ENCODE data around the gene GPC5. TPM values are rescaled to one million over a fixed set of nuclear protein-coding genes. Genes with fewer than 3 reads are reported as not detected.

GPC5 gene
- total RNA-seq, 8 experiments from 2014 or later: 0.10 to 4.1 (median 2.3) TPM; not detected in 2

GRCh38 chr13:92150606-92151005 is 752.2 kb downstream of the GPC5 start:
- 0 to 100% (median 64%) methylated on average over 1 of the region's 1 CpG; no CpG with 5 or more reads in 2 of the 10 experiments for WGBS, 10 experiments
- H3K4me3 ChIP-seq: no peak overlapping the region
- no peak for ATAC-seq (replicated peaks in 6 of 8)
- no peak overlapping the region for H3K27ac ChIP-seq
- in situ Hi-C loops (cut with MboI; ENCODE audit: low pct_unique_long_range_greater_than_20kb in 2 of 9, low sequenced_read_pairs in 9 of 9, unreplicated experiment in 9 of 9): no loop called here
- no peaks in the 10 kb centered on the region for H3K4me1 ChIP-seq (replicated peaks in 1 of 2)

DNA sequence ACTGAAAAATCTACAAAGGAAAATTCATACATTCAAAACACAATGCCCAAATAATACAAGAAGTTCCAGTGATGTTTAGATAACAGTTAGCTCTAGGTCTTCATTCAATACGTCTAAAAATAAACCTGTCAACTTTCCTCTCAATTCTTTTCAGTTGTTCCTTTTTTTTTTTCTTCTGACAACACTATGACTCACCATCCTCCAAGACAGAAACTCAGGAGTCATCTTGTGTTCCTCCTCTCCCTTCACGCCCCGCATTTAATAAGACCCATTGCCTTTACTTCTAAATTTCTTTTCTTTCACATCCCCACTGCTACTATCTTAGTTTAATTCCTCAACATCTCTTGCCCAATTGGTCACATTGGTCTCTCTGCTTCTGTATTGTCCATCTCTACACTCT is 759.9 kb downstream of the GPC5 start:
- in situ Hi-C loops (cut with MboI; ENCODE audit: low pct_unique_long_range_greater_than_20kb in 2 of 9, low sequenced_read_pairs in 9 of 9, unreplicated experiment in 9 of 9): no loop called here
- WGBS, 10 experiments: 7 to 87% (median 53%) methylated on average over 2 to 3 of the region's 3 CpGs; no CpG with 5 or more reads in 1 of the 10 experiments
- H3K4me3 ChIP-seq: no peak overlapping the region
- peak in 5 of 8 experiments; percentile 14 to 47 (median 39) for ATAC-seq (replicated peaks in 6 of 8)
- peaks cover 0 to 3% of the 10 kb centered on the region in 2 donors for H3K4me1 ChIP-seq (replicated peaks in 1 of 2)
- no peak overlapping the region for H3K27ac ChIP-seq

DNA sequence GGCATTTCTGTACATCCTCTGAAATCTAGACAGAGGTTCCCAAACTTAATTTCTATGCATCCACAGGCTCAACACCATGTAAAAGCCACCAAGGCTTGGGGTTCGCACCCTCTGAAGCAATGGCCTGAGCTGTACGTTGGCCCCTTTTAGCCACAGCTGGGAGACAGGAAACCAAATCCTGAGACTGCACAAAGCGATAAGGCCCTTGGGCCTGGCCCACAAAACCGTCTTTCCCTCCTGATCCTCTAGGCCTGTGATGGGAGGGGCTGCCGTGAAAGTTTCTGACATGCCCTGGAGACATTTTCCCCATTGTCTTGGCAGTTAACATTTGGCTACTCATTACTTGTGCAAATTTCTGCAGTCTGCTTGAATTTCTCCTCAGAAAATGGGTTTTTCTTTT is 766.4 kb downstream of the GPC5 start:
- no peak overlapping the region for H3K27ac ChIP-seq
- peak in 1 of 8 experiments; percentile 33 for ATAC-seq (replicated peaks in 6 of 8)
- in situ Hi-C loops (cut with MboI; ENCODE audit: low pct_unique_long_range_greater_than_20kb in 2 of 9, low sequenced_read_pairs in 9 of 9, unreplicated experiment in 9 of 9): no loop called here
- H3K4me3 ChIP-seq: no peak overlapping the region
- WGBS, 10 experiments: 0 to 100% (median 48%) methylated on average over 1 to 3 of the region's 5 CpGs; no CpG with 5 or more reads in 6 of the 10 experiments
- no peaks in the 10 kb centered on the region for H3K4me1 ChIP-seq (replicated peaks in 1 of 2)

- Histone ChIP-seq H3K27ac (no peak overlapping the region), H3K4me3 (no peak overlapping the region), H3K4me1 (replicated peaks in 1 of 2) (no peaks in the 10 kb centered on the region)
- WGBS, 10 experiments: 0 to 100% (median 73%) methylated on average over 1 of the region's 1 CpG; no CpG with 5 or more reads in 1 of the 10 experiments
- no peak for ATAC-seq (replicated peaks in 6 of 8)
- in situ Hi-C loops (cut with MboI; ENCODE audit: low pct_unique_long_range_greater_than_20kb in 2 of 9, low sequenced_read_pairs in 9 of 9, unreplicated experiment in 9 of 9): no loop called here
Observed at GRCh38 chr13:92172191-92172590, 773.8 kb downstream of the GPC5 start.

- ATAC-seq (replicated peaks in 6 of 8): no peak
- no peak overlapping the region for H3K27ac ChIP-seq
- no peak overlapping the region for H3K4me3 ChIP-seq
- no peaks in the 10 kb centered on the region for H3K4me1 ChIP-seq (replicated peaks in 1 of 2)
- in situ Hi-C loops (cut with MboI; ENCODE audit: low pct_unique_long_range_greater_than_20kb in 2 of 9, low sequenced_read_pairs in 9 of 9, unreplicated experiment in 9 of 9): no loop called here
- WGBS, 10 experiments: 46 to 100% (median 85%) methylated on average over 2 of the region's 2 CpGs; no CpG with 5 or more reads in 3 of the 10 experiments
Observed at GRCh38 chr13:92173254-92173653, 774.8 kb downstream of the GPC5 start.

- 0 to 49% (median 10%) methylated on average over 2 to 4 of the region's 4 CpGs; no CpG with 5 or more reads in 1 of the 10 experiments for WGBS, 10 experiments
- peak in 4 of 8 experiments; percentile 43 to 86 (median 52) for ATAC-seq (replicated peaks in 6 of 8)
- in situ Hi-C loops (cut with MboI; ENCODE audit: low pct_unique_long_range_greater_than_20kb in 2 of 9, low sequenced_read_pairs in 9 of 9, unreplicated experiment in 9 of 9): no loop called here
- H3K4me3 ChIP-seq: no peak overlapping the region
- no peak overlapping the region for H3K27ac ChIP-seq
- H3K4me1 ChIP-seq (replicated peaks in 1 of 2): no peaks in the 10 kb centered on the region
Observed at GRCh38 chr13:92175330-92175729, 776.9 kb downstream of the GPC5 start.

DNA sequence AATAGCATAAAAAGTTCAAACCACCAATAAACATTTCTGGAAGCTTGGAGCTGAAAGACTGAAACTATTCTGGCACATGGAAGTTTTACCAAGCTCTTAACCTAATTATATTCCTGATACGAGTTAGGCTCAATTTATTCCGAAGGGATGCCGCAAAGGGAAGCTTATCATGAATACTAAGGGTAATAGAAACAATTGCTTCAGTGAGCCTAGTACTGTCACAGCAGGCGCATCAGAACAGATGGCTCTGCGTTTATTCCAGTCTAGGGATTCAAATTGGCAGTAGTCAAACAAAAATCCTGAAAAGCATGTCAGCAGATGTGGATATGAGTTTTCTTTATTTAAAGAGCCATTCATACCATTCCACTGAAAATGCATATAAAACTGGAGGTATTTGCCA is 779.5 kb downstream of the GPC5 start:
- no peaks in the 10 kb centered on the region for H3K4me1 ChIP-seq (replicated peaks in 1 of 2)
- in situ Hi-C loops (cut with MboI; ENCODE audit: low pct_unique_long_range_greater_than_20kb in 2 of 9, low sequenced_read_pairs in 9 of 9, unreplicated experiment in 9 of 9): no loop called here
- WGBS, 10 experiments: 6 to 90% (median 74%) methylated on average over 2 to 5 of the region's 5 CpGs; no CpG with 5 or more reads in 3 of the 10 experiments
- no peak overlapping the region for H3K27ac ChIP-seq
- H3K4me3 ChIP-seq: no peak overlapping the region
- no peak for ATAC-seq (replicated peaks in 6 of 8)

- Histone ChIP-seq H3K27ac (no peak overlapping the region), H3K4me1 (replicated peaks in 1 of 2) (no peaks in the 10 kb centered on the region), H3K4me3 (no peak overlapping the region)
- in situ Hi-C loops (cut with MboI; ENCODE audit: low pct_unique_long_range_greater_than_20kb in 2 of 9, low sequenced_read_pairs in 9 of 9, unreplicated experiment in 9 of 9): no loop called here
- 11 to 100% (median 88%) methylated on average over 1 of the region's 1 CpG; no CpG with 5 or more reads in 1 of the 10 experiments for WGBS, 10 experiments
- ATAC-seq (replicated peaks in 6 of 8): peak in 1 of 8 experiments; percentile 71
Observed at GRCh38 chr13:92179223-92179622, 780.8 kb downstream of the GPC5 start.

GRCh38 chr13:92187378-92187989 is 789.1 kb downstream of the GPC5 start:
- H3K27ac ChIP-seq: no peak overlapping the region
- ATAC-seq (replicated peaks in 6 of 8): peak in 5 of 8 experiments; percentile 41 to 73 (median 50)
- no peaks in the 10 kb centered on the region for H3K4me1 ChIP-seq (replicated peaks in 1 of 2)
- in situ Hi-C loops (cut with MboI; ENCODE audit: low pct_unique_long_range_greater_than_20kb in 2 of 9, low sequenced_read_pairs in 9 of 9, unreplicated experiment in 9 of 9): no loop called here
- WGBS, 10 experiments: 0 to 50% (median 0%) methylated on average over 1 of the region's 1 CpG; no CpG with 5 or more reads in 3 of the 10 experiments
- H3K4me3 ChIP-seq: no peak overlapping the region

DNA sequence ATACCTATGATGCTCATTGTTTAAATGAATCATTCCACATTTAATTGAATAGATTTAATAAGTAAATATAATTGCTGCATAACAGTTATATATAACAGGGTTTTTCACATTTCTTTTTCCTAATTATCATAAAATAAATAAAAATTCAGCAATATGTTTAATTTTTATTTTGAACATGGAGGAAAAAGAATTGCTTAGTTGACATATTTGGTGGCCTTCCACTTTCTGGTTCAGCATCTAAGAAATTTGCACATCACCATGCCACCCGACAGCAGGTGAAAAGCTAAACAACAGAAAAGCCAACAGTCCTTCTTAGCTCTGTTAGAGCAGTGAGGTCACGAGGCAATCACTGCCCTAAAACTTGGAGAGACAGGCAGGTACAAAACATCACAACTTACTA is 790.2 kb downstream of the GPC5 start:
- no peak for ATAC-seq (replicated peaks in 6 of 8)
- WGBS, 10 experiments: 0 to 100% (median 100%) methylated on average over 1 to 2 of the region's 2 CpGs; no CpG with 5 or more reads in 1 of the 10 experiments
- in situ Hi-C loops (cut with MboI; ENCODE audit: low pct_unique_long_range_greater_than_20kb in 2 of 9, low sequenced_read_pairs in 9 of 9, unreplicated experiment in 9 of 9): no loop called here
- Histone ChIP-seq H3K4me3 (no peak overlapping the region), H3K4me1 (replicated peaks in 1 of 2) (no peaks in the 10 kb centered on the region), H3K27ac (no peak overlapping the region)

DNA sequence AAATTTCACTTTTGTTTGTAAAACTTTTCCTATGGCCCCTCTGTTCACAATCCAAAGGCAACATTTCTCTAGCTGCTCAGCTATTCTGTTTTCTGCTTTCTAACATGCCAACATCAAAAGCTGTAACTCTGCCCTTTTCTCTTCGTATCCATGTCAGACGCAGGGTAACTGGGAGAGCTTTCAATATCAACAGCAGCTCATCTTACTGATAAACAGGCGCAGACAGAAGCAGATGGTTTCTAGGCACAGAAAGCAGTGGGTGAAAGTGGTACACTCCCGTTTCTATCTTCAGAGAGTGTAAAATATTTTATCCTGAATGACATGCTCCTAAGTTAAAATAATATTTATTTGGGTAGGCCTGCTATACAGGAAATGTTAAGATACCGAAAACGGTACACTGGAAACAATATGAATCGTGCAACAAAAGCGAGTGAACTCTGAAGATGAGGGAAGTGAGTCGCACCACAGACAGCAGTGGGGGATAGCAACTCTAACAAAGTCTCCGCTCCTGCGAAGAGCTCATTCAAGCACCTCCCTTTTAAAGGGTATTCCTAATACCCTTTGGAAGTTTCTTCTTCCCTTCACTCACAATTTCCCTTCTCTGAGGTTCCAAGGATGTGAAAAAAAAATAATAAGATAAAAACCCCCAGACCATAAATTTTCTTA is 798.3 kb downstream of the GPC5 start:
- H3K4me3 ChIP-seq: no peak overlapping the region
- no peak overlapping the region for H3K27ac ChIP-seq
- in situ Hi-C loops (cut with MboI; ENCODE audit: low pct_unique_long_range_greater_than_20kb in 2 of 9, low sequenced_read_pairs in 9 of 9, unreplicated experiment in 9 of 9): no loop called here
- H3K4me1 ChIP-seq (replicated peaks in 1 of 2): no peaks in the 10 kb centered on the region
- WGBS, 10 experiments: 63 to 94% (median 73%) methylated on average over 3 to 11 of the region's 11 CpGs; no CpG with 5 or more reads in 2 of the 10 experiments
- ATAC-seq (replicated peaks in 6 of 8): peak in 1 of 8 experiments; percentile 89

DNA sequence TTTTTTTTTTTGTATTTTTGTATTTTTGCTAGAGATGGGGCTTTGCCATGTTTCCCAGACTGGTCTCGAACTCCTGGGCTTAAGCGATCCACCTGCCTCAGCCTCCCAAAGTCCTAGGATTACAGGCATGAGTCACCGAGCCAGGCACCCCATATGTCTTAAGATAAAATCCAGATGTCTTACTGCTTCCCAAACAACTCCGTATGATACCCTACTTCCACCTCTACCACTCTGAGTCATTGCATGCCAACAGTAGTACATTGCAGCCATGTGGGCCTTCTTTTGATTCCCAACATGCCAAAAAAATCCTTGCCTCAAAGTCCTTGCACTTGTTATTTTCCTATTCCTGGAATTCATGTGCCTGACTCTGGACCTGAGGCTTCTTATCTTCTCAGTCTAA is 799.2 kb downstream of the GPC5 start:
- in situ Hi-C loops (cut with MboI; ENCODE audit: low pct_unique_long_range_greater_than_20kb in 2 of 9, low sequenced_read_pairs in 9 of 9, unreplicated experiment in 9 of 9): no loop called here
- ATAC-seq (replicated peaks in 6 of 8): no peak
- WGBS, 10 experiments: 17 to 100% (median 88%) methylated on average over 1 to 4 of the region's 4 CpGs; no CpG with 5 or more reads in 2 of the 10 experiments

GRCh38 chr13:92218615-92219014 is 820.2 kb downstream of the GPC5 start:
- no peak overlapping the region for H3K4me3 ChIP-seq
- no peak overlapping the region for H3K27ac ChIP-seq
- in situ Hi-C loops (cut with MboI; ENCODE audit: low pct_unique_long_range_greater_than_20kb in 2 of 9, low sequenced_read_pairs in 9 of 9, unreplicated experiment in 9 of 9): no loop called here
- 5 to 100% (median 44%) methylated on average over 1 to 4 of the region's 4 CpGs for WGBS, 10 experiments
- no peak for ATAC-seq (replicated peaks in 6 of 8)
- H3K4me1 ChIP-seq (replicated peaks in 1 of 2): no peaks in the 10 kb centered on the region

More for the DNA sequence above, 799.2 kb downstream of the GPC5 start:
- Histone ChIP-seq H3K4me3 (no peak overlapping the region), H3K4me1 (replicated peaks in 1 of 2) (no peaks in the 10 kb centered on the region), H3K27ac (no peak overlapping the region)

All from motor neuron (in vitro differentiated cells).